GM10266 (cell line): ENCODE results near the gene ASXL1.
"Not testable (repeated sequence)": the region's sequence is repeated elsewhere in the genome, so short reads cannot be mapped to it uniquely, and the experiment has no call there.

Source experiments
- DNase-seq: peaks from one replicate; pipeline ENCODE4 v3.0.0; 2012; ENCODE audit errors: extremely low spot score
- CTCF ChIP-seq: IDR thresholded peaks from 2 replicates; pipeline ENCODE4 v1.5.1; 2012; ENCODE audit warnings: mild to moderate bottlenecking, low read depth; ENCODE audit not compliant: control insufficient read depth, insufficient read depth; ENCODE audit errors: missing control alignments

ASXL1 gene

GRCh38 chr20:32380745-32381144, 22.6 kb downstream of the ASXL1 start:
- no peak for DNase-seq
- no peak for TF ChIP-seq CTCF

- TF ChIP-seq CTCF = no peak
- no peak for DNase-seq
Measured at GRCh38 chr20:32382102-32382950, 24.2 kb downstream of the ASXL1 start.

- DNase-seq = not testable (repeated sequence)
Measured at GRCh38 chr20:32383441-32383840, 25.3 kb downstream of the ASXL1 start.

- no peak for DNase-seq
Measured at GRCh38 chr20:32385541-32385940, 27.4 kb downstream of the ASXL1 start.

GRCh38 chr20:32386091-32386490, 28.0 kb downstream of the ASXL1 start:
- no peak for TF ChIP-seq CTCF
- DNase-seq = no peak

More at GRCh38 chr20:32385541-32385940, 27.4 kb downstream of the ASXL1 start:
- no peak for TF ChIP-seq CTCF

- TF ChIP-seq CTCF = no peak
- no peak for DNase-seq
Measured at GRCh38 chr20:32387252-32387651, 29.1 kb downstream of the ASXL1 start.

- DNase-seq = no peak
- no peak for TF ChIP-seq CTCF
Measured at GRCh38 chr20:32391003-32391402, 32.9 kb downstream of the ASXL1 start.
